GM12874 (cell line): ENCODE data around the gene RAB11FIP4.

ENCODE experiments used
- CTCF ChIP-seq: IDR thresholded peaks from 2 replicates; pipeline ENCODE4 v1.5.1; 2011; ENCODE audit warnings: low read depth, mild to moderate bottlenecking, control low read depth, low read length, moderate library complexity; ENCODE audit not compliant: insufficient read depth

RAB11FIP4 gene

GRCh38 chr17:31480904-31481782 lies 89.7 kb downstream of the RAB11FIP4 start:
- no peak for TF ChIP-seq CTCF

- no peak for TF ChIP-seq CTCF
Measured at GRCh38 chr17:31481783-31482081, 90.3 kb downstream of the RAB11FIP4 start.

- no peak for TF ChIP-seq CTCF
Measured at GRCh38 chr17:31484821-31485220, 93.3 kb downstream of the RAB11FIP4 start.

- TF ChIP-seq CTCF: no peak
Measured at GRCh38 chr17:31486351-31487062, 95.0 kb downstream of the RAB11FIP4 start.

GRCh38 chr17:31487063-31487647 lies 95.7 kb downstream of the RAB11FIP4 start:
- no peak for TF ChIP-seq CTCF

- TF ChIP-seq CTCF: no peak
Measured at GRCh38 chr17:31487648-31488263, 96.3 kb downstream of the RAB11FIP4 start.
